ENCODE data around the gene FLT1.

FLT1 gene, protein sequence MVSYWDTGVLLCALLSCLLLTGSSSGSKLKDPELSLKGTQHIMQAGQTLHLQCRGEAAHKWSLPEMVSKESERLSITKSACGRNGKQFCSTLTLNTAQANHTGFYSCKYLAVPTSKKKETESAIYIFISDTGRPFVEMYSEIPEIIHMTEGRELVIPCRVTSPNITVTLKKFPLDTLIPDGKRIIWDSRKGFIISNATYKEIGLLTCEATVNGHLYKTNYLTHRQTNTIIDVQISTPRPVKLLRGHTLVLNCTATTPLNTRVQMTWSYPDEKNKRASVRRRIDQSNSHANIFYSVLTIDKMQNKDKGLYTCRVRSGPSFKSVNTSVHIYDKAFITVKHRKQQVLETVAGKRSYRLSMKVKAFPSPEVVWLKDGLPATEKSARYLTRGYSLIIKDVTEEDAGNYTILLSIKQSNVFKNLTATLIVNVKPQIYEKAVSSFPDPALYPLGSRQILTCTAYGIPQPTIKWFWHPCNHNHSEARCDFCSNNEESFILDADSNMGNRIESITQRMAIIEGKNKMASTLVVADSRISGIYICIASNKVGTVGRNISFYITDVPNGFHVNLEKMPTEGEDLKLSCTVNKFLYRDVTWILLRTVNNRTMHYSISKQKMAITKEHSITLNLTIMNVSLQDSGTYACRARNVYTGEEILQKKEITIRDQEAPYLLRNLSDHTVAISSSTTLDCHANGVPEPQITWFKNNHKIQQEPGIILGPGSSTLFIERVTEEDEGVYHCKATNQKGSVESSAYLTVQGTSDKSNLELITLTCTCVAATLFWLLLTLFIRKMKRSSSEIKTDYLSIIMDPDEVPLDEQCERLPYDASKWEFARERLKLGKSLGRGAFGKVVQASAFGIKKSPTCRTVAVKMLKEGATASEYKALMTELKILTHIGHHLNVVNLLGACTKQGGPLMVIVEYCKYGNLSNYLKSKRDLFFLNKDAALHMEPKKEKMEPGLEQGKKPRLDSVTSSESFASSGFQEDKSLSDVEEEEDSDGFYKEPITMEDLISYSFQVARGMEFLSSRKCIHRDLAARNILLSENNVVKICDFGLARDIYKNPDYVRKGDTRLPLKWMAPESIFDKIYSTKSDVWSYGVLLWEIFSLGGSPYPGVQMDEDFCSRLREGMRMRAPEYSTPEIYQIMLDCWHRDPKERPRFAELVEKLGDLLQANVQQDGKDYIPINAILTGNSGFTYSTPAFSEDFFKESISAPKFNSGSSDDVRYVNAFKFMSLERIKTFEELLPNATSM (N-terminal part only)

DNA sequence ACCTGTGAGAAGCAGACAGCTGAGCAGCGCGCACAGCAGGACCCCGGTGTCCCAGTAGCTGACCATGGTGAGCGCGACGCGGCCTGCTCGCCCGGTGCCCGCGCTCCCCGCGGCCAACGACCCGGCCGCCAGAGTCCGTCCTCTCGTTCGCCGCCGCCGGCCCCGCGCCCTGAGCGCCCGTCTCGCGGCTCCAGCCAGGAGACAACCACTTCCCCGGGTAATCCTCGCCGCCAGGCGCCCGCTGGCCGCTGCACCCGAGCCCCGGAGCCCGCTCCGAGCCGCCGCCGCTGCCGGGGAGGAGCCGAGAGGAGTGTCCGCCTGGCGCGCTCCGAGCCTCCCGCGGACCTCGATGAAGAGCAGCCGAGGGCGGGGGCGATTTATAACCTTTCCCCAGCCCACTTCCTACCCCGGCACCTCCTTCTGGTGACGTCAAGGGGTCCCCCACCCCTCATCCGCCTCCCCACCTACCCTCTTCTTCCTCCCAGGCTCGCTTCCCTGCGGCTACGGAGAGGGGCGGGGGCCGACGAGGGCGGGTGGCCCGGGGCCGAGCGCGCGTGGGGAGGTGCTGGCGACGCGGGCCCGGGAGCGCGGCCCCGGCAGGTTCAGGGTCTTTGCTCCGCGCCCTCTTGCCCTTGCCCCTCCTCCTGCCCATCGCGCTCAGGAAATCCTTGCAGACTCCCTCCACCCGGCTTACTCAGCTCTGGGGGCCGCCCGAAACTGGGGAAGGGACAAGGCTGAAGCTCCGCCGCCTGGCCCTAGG, at the start of gene FLT1:
Gene FLT1, minus strand, starts transcription at position 351 of the 760 bp plus-strand sequence. Its CDS starts 285 bp downstream, at position 66.
- DNase-seq, result no peak

DNA sequence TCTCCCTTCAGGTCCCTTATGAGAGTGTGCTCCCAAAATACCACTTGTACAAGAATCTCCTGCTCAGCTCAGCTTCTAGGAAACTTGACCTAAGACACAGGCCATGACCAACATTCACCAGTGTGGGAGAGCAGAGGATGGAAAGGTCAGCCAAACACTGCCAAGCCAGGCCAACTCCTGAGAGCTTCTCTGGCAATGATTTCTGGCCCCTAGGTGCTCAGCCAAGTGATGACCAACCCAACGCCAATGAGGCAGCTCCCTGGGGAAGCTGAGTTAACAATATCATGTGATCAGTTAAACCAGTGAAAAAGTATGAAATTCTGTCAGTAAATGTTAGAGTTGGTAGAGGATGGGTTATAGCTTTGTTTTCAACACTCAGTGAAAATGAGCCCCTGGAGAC, 49.1 kb upstream of the FLT1 start:
- no peak for DNase-seq

DNA sequence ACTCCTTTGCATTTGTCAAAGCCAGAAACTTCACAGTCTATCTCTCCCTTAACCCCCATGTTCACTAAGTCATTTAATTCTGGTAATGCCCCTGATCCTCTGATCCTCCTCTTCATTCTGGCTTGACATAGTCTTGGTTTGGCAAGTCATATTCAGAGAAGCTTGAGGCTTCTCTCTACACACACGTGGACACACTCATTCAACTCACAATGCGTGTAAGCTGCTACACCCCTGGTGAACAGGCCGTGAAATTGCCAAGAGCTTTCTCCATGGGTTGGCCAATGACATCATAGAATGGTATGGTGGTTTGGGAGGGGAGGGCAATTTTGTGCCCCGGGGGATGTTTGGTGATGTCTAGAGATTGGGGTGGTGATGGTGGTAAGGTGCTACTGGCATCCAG, 47.9 kb upstream of the FLT1 start:
- no peak for DNase-seq

DNA sequence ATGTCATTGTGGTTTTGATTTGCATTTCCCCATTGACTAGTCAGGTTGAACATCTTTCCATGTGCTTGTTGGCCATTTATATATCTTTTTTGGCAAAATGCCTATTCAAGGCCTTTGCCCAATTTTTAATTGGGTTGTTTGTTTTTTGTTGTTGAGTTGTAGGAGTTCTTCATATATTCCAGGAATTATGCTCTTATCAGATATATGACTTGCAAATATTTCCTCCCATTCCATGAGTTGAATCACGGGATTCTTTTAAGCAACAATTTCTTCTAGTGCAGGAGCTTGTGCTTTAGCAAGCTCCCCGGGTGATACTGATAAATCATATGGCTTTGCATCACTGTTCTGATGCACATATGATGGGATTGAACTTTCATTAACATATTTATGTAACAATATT, 47.0 kb upstream of the FLT1 start:
- DNase-seq, result no peak

DNA sequence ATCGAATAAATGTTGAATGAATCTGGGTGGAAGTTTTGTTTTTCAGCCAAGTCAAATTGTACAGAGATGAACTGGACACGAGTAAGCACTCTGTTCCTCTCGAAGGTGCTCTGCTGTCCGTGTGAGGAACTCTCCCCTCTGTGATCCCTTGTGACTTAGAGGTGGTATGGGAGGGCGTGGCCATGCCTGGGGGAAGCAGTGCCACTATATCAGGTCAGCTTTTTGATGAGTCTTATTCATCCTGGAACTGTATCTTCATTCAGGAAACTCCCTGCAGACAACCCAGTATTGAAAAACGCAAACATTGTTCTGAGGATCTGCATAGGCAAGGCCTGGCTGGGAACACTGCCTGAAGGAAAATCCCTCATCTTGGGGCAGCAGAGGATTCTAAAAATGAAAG, 45.7 kb upstream of the FLT1 start:
- no peak for DNase-seq

DNA sequence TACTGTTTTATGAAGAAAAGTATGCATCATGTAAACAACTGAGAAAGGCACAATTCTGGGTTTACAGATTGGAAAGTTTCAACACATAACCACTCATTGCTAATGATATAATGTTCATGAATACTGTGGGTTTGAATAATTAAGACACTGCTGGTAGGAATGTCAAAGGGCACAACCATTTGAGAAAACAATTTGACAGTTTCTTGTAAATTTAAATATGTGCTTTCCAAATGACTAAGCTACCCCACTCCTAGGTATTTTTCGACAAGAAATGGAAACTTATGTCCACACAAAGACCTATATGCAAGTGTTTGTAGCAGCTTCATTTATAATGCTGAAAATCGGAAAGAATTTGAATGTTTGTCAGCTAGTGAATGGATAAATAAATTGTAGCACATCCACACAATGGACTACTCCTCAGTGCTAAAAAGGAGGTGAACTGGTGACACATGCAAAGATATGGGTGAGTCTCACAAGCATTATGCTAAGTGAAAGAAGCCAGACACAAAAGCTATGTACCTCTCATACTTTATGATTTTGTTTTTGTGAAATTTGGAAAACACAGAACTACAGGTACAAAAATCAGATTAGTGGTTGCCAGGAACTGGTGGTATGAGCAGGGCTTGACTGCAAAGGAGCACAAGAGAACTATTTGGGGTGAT, 44.8 kb upstream of the FLT1 start:
- no peak for DNase-seq

DNA sequence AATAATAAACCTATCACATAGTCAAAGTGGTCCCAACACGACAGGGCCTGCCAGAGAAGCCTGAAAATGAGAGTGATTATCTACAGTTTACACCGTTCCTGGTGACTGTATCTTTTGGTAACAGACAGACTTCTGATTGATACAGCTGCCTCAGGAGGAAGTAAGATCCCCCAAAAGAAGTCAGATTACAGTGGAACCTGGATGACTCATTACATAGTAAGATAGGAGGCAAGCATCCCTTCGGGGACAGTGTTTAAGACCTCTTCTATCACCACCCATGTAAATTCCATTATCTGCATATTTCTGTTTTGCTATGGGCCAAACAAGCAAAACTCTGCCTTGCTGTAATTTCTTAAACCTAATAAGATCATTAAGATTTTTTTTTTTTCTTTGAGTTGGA, 44.0 kb upstream of the FLT1 start:
- DNase-seq, result no peak

DNA sequence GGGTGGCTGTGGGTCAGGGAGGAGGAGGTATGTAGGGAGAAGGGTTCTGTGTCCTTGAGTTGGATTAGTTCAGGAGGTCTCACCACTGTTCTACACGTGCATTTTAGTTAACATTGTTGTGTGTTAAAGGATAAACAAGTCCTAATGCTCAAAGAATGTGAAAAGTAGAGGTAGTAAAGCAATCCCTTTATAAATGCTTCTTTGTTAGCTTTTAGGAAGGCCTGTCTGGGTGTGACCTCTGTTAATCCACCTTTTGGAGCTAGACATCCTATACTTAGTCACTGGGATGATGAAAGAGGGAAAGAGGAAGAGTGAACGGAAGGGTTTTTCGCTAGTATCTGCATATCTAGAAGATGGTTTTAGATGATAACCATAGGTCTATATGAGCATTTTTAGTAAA, 42.2 kb upstream of the FLT1 start:
- DNase-seq, result no peak

DNA sequence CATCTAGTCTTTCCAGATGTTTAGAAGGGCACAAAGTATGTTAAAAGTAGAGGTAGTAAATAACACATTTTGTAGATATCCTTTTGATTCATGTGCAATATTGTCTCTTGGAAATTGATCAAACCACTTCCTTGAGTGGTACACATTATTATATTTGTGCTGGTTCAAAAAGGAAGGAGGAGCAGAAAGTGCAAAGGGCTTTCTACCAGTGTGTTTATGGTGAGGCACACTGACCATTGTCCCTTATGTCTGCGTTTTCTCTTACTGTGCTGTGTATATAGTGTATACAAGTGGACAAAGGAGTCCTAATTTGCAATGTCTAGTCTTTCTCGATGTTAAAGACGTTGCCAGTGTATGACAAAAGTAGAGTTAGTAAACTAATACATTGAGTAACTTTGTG, 41.4 kb upstream of the FLT1 start:
- DNase-seq, result no peak

DNA sequence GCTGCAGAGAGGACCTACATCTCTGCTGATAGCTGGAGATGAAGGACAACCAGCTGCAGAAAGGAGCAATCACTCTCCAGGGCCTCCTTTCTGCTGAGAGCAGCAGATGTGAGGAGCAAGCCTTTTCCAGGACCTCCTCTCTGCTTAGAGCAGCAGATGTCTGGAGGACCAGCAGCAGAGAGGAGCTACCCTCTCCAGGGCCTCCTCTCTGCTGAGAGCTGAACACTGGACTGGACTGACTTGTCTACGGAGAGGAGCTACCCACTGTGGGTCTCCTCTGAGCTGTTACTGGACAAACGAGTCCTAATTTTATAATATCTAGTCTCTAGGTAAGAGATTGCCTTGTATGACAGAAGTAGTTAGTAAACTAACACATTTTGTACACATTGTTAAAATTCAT, 40.8 kb upstream of the FLT1 start:
- DNase-seq, result no peak

DNA sequence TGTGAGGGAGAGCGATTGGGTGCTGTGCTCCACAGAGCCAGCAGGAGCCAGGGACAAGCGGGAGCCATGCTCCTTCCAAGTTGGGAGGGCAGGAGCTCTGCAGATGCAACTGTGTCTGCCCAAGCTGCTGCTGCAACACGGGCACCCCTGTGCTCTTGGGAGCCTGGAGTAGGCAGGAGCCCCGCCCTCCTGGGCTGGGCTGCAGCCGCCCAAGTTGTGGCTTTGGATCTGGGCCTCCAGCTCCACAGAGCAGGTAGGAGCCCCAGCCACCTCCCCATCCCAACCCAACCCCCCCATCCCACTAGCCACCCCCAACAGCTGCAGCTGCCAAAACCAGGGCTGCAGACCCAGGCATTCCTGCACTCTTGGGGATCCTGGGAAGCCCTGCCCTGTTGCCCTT, 39.9 kb upstream of the FLT1 start:
- DNase-seq, result no peak

DNA sequence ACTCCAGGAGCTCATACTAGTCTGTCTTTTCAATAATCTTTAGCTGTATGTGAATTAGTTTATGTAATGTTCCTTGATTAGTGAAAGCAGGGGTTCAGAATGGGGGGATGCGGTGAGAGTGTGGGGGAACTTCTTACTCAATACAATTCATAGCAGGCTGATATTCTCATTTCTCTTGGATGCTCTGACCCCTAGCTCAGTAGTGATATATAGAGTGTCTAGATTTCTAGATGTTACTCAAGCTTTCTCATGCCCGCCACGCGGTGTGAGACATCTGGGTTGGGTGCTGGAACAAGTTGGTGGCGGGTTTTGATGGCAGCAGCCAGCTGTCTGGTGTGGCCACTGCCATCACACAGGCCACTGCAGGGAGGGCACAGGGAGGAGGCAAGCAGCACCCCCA, 39.3 kb upstream of the FLT1 start:
- no peak for DNase-seq

DNA sequence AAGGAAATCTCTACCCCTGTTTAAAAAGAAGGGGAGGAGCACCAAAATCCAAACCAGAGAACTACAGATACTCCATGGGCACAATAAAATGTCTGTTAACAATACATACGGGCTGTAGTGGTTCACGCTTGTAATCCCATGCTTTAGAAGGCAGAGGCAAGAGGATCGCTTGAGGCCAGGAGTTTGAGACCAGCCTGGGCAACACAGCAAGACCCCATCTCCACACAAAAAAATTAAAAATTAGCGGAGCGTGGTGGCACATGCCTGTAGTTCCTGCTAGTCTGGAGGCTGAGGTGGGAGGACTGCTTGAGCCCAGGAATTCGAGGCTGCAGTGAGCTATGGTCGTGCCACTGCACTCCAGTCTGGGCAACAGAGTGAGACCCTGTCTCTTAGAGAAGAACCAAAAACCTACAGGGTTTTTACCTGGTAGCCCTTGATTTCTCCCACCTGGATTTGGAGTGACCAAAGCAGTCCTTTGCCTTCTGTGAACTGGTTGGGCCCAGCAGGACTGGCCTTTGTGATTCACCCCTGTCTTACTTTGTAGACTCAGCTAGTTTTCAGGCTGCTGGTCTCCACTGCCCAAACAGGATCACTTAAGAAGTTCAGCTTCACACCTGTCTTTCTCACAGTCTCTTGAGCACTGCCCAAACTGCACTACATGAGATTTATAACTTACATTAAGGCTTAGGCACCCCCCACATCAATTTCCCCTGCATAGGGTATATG, 38.7 kb upstream of the FLT1 start:
- no peak for DNase-seq

DNA sequence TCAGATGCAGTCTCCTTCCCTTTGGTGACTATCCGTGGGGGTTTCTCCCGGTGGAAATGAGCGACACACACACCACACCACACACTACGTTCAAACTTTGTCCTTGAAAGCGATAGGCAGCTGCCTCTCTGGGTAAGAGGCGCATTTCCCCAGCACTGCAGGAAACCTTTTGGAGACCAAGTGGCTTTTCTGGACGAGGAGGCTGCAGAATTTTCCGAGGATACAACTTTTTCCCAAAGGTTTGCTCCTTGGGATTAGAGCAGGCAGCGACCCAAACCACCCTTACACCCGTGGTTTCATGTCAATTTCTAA, 38.2 kb upstream of the FLT1 start:
- DNase-seq, result no peak

DNA sequence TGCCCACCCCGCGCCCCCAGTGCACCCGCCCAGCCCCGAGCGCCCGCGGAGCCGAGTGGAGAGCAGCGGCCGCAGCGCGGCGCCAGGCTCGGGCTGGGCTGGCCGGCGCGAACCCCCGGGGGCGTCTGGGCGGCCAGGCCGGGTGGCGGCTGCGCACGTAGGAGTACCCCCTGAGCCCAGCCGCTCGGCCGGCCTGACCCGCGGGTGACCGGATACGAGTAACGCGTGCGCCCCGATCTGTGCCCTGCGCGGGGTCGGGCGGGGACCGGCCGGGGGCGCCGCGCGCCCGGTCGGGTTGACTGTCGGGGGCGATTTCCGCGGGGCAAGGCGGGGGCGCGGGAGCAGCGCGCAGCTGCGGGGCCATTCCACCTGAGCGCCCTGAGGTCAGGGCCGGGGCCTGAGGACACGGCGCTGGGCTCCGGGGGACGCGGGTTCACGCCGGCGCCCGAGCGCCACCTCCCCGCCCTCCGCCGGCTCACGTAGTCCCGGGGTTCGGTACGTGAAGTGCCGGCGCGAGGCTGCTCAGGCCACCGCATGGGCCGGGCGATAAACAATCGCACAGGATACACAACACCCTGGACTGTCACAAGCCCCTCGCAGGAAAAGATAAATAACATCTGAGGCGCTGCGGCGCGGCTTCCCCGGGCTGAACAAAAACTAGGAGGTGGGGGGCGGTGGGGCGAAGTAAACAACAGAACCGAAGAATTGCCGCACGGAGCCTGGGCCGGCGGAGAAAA, 37.6 kb upstream of the FLT1 start:
- DNase-seq, result no peak

DNA sequence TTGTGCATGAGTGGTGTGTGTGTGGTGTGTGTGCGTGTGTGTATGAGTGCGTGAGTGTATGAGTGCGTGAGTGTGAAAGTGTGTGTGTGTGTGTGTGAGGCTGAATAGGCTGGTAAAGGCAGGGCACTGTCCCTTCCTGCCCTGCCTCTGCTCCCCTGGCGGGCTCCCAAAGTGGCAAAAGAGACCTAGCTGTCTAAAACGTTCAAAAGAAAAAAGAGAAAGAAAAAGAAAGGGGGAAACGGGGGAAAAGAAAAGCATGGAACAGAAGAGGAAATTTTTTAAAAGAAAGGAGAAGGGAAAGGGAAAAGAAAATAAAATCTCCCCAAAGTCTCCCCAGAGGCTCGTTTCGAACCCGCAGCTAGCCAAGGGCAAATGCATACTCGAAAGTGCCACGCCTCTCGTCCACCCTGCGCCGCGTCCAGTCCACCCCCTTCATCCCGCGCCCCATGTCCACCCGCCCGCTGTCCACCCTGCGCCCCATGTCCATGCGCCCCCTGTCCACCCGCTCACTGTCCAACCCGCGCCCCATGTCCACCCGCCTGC, 37.0 kb upstream of the FLT1 start:
- DNase-seq, result no peak

DNA sequence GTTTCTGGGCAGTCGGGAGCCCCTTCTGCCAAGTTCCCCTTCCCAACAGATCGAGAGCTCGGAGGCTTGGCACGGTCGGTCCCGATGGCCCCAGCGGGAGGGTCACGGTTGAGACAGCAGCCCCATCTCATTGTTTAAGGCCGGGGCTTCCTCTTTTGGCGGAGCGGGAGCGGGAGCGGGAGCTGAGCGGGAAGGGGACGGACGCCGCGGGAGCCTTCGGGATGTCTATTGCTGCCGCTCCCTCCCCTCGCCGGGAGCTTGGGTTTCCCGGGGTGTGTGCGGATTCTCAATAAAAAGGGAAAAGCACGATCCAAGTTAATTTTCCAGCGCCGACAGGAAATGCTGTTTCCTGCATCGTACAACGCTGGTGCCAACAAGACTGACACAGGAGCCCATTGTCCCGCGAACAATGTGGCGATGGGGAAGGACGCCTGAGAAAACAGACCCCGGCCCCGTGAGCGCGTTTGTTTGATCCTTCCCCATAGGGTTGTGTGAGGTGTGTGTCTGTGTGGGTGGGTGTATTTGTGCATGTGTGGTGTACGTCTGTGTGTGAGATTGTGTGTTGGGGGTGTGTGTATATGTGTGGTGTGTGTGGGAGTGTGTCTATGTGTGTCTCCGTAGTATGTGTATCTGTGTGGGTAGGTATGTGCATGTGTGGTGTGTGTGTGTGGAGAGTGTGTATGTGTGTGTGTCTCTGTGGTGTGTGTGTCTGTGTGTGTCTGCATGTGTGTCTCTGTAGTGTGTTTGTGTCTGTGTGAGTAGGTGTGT, 36.3 kb upstream of the FLT1 start:
- DNase-seq, result no peak

DNA sequence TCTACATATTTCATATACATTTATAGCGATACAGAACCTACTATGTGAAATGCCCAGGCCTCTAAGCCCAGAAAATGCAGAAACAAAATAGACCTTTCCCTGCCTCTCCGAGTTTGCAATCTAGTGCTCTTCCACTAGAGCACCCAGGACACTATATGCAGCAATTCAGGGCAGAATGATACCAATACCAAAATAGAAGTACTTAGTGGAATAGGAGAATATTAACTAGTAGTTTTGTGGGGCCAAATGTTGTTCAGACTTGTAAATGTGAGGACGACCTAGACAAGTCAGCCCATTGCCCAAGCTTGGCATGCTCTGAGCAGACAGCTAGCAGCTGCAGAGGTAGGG, 35.8 kb upstream of the FLT1 start:
- no peak for DNase-seq

DNA sequence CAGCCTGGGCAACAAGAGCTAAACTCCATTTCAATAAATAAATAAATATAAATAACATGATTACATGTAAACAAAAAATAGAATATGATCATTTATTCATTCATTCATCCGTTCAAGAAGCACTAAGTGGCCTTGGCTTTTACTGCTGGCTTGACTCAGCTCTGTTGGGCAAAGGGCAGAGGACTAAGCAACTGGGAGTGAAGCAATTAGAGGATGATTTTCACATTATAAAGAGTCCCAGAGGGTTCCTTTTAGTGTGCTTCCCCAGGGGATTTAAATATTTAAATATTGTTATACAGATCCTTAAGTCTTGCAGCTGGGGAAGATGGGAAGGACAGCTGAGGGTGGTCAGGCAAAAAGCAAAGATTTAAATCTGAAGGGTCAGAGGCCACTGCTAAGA, 34.9 kb upstream of the FLT1 start:
- DNase-seq, result no peak

DNA sequence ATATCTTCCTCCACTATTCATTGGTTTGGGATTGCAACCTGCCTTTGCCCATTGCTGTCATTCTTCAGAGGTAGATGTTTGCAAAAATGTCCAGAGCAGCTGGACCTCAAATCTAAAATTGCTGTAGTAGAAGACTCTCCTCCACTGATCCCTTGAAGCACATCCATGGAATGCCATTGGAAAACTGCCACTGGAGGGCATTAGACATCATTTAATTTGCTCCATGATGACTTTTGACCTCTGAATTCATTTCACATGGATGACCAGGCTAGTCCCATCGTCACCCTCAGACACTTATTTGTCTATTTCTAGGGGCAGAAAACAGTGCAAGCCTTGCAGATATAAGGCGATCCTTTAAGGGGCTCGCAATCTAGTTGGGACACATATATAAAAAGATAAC, 33.9 kb upstream of the FLT1 start:
- no peak for DNase-seq

All from NCI-H446 (cell line).